Right lung (tissue), 5 donors: ENCODE data around the gene MAML2. TPM values are rescaled to one million over a fixed set of nuclear protein-coding genes. Genes with fewer than 3 reads are reported as not detected.

ENCODE experiments used
- DNase-seq, 2 donors: peaks; one replicate each; pipeline ENCODE4 v3.0.0-alpha.2; 2013
- polyA plus RNA-seq, 5 donors: library from polyadenylated mRNA; unstranded; fragments of 120-200 nt; gene quantifications; one replicate each; pipeline versions ENCODE4 v1.2.1 to v1.2.3, GENCODE V29; 2013; ENCODE audit warnings: inconsistent platforms in 1 of 5, low replicate concordance in 1 of 5; ENCODE audit not compliant: insufficient read length in 5 of 5, insufficient read depth in 1 of 5

MAML2 gene
- polyA plus RNA-seq, 5 donors, result 24.0 to 44.9 (median 37.3) TPM

DNA sequence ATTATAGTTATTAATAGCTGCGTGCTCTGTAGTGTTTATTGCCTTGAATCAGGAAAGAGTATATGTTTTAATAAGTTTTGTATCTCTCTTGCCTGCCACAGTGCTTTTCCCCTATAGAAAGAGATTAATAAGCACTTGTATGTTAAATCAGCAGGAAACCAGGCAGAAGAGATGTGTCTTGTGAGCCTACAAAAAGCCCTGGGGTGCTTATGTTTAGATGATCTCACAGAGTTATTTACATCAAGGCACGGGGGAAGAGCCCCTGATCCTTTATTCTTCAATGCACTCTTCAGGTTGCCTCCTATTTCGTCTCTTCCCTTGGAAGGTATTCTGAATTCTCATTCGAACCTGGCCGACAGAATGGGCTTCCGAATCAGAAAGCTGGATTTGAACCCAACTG is 183.0 kb downstream of the MAML2 start:
- DNase-seq, result no peak

GRCh38 chr11:96158126-96158525 is 184.9 kb downstream of the MAML2 start:
- no peak for DNase-seq

DNA sequence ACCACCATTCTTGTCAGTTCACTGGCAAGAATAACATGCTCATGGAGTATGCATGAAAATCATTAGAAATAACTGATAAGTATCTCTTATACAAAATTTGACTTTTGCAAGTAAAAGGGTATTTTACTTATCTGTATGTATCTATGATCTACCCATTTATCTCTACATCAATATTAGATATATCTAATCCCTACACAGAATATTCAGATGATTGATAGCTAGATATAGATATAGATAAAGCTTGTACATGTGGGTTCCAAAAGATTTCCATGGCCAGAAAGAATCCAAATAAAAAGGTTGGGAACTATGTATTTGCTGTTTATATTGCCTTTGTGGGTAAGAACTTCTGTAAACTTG is 185.5 kb downstream of the MAML2 start:
- no peak for DNase-seq

DNA sequence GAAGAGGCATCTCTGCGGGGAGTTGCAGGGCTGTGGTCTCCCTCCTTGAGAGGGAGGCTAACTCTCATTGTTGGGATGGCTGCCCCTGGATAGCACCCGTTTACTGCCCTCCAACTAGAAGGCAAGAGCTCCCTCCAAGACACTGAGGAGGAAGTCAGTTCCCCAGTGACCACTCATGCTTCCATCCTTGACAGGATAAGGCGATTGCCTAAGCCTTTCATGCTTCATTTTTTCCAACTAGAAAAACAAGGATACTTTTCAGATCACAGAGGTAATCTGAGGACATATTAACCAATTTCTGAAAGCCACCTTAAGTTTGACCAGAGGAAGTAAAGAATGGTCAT is 186.6 kb downstream of the MAML2 start:
- no peak for DNase-seq

DNA sequence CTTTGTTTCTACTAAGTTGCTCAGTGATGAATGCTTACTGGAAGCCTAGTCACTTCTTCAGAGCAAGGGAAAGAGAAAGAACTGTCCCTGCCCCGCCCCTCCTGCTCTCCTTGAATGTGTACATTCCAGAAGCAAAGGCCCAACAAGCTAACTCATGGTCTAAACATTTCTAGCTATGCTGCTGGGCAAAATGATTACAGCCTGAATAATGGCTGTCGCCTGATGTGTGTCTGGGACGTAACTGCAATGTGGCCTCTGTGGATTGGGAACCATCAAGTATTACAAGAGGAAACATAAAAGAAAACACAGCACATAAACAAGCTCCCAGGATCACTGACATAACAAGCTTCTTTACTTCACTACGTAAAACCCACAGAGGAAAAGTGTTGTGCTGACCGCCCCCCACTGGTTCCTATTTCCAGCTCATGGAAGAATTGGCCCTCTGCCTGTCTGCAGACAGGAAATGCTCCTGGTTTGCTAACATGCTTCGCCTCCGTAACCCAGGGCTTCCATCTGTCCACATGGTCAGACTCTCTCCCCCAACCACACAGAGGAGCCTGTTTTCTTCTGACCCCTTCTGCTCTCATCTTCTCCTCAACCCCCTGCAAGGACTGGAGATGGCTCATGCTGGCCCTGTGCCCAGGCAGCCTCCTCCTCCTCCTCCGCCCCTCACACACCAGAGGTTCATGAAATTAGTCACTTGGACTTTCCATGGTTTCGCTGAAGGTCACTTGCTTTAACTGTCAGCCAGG is 187.2 kb downstream of the MAML2 start:
- peak; percentile 83 to 87 for DNase-seq

DNA sequence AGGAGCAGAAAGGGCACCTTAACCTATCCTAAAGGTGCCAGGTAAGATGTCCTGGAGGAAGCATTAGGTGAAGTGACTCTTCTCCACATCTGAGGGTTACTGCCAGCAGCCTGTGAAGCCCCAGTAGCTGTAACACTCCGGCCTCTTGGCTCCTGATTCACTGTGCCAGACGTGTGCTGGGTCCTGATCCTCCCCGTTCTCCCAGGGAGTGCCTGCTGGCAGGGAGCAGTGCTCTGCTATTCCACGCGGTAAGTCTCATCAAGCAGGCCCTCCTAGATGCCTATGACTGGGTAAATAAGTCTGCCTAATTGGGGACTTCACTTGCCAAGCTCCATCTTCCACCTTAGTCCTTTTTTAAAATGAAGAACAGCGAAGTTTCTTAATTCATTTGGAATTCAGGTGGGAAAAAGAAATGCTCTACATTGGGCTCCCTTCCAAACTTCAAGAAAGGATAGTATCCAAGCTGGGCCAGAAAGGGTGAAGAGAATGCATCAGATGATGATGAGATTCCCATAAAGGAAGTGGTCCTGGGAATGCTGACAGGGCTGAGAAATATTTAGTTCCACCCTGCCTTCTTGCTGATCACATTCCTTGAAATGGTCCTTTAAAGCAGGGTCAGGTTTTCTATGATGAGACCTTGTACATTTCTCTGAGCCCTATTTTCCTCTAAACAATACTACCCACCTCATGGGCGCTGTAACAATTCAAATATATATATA is 188.0 kb downstream of the MAML2 start:
- no peak for DNase-seq

DNA sequence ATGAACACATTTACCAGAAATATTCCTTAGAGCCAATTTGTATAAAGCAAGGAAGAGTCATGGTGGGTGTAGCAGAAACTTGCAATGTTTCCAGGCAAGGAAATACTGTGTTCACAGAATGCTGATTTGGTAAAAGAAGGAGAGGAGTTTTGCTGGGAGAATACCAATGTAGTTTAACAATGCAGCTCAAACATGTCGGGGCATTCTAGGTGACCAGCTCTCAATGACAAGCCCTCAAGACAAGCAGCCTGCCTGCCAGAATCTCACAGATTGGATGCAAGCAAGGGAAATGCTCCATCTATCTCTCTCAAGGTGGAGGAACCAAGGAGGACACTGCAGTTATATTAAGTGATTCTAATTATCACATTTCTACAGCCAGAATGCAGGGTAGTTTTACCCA is 190.4 kb downstream of the MAML2 start:
- DNase-seq, result no peak

- DNase-seq, result no peak
Measured at GRCh38 chr11:96151501-96151900, 191.5 kb downstream of the MAML2 start.

- no peak for DNase-seq
Measured at GRCh38 chr11:96150609-96151008, 192.4 kb downstream of the MAML2 start.

DNA sequence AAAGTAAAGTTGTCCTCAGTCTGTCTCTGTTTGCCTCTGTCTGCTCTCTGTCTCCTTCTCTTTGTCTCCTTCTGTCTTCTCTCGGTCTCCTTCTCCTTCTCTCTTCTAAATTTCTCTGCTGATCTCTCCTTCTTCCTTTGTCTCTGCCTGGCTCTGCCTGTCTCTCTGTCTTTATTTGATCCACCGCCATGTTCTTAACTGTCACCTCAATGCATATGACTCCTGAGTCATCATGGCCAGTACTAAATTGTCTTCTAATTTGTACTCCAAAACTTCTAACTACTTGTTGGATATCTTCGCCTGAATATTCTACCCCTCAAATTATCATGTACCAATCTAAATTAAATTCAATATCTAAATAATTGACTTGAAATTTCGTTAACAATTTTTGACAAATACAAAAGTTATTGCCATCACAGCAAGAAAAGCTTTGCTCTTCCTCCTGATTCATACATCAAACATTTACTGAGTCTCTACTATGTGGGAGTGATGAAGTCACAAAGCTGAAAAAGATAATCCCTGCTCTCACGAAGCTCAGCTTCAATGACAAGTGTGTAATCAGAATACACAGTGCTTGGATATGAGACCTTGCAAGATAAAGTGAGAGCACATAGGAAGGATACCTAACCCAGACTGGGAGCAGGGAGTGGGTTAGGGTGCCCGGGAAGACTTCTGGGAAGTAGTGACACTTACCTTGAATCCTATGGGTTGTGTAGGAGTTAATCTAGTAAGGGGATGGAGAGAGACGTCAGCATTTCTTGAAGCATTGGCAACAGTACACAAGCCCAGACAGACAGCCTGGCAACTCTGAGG is 193.0 kb downstream of the MAML2 start:
- no peak for DNase-seq

DNA sequence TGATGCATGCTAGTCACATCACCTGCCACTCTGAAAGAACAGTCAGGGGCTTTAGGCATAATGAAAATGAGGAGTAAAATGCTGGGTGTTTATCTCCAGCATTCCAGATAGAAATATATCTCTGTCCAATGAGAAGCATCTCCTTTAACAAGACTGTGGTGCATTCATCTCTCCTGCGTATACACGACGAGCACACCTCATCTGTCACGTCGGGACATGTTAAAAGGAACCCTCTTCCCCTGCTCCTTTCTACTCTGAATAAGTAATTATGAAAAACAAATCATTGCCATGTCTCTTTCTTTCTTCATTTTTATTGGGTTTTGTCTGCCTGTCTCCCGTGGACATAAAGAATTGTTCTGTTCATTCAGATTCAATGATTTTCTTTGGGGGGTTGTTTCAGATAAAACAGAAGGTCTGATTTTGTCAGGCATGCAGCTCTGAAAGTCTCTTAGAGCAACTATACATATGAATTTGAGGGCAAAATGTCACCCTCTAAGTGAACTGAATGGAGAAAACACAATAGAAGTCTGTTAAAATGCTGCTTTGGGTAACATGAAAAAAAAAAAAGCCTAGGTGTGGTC is 195.0 kb downstream of the MAML2 start:
- DNase-seq, result no peak

DNA sequence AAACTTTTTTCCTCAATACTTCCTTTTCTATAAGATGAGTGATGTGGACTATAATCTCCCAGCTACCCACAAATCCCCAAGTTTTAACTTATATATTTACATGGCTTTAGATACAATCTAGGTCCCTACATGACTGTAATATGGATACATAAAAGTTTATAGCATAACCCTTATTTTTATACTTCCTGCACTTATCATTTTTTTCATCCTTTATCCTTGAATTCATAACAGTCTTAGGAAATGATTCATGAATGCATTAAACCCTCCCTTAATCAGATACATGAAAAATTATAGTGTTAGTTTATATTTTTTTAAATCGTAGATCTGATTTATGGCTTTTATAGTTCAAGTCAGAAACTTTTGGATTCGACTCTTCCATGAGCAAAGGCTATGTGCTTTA is 195.8 kb downstream of the MAML2 start:
- no peak for DNase-seq

DNA sequence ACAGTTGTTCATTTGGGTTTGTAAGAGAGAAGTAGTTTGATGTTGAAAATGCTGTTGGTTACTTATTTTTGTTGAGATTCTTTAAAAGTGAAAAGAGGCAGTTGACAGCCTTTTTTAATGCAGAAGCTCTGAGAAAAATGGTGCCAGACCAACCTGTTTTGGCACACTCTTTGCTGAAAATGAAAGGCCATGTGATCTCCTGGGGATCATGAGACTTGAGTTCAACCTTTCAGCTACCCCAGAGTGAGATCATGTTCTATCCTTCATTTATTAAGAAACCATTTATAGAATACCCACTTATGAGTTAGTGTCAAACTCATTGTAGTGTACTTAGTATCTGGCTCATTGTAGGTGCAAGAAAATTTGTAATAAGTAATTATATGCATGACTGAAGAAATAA is 196.2 kb downstream of the MAML2 start:
- DNase-seq, result no peak

GRCh38 chr11:96145163-96145585 is 197.8 kb downstream of the MAML2 start:
- DNase-seq, result no peak

GRCh38 chr11:96144553-96144952 is 198.4 kb downstream of the MAML2 start:
- no peak for DNase-seq

GRCh38 chr11:96143041-96143521 is 199.9 kb downstream of the MAML2 start:
- peak; percentile 78 to 82 for DNase-seq

DNA sequence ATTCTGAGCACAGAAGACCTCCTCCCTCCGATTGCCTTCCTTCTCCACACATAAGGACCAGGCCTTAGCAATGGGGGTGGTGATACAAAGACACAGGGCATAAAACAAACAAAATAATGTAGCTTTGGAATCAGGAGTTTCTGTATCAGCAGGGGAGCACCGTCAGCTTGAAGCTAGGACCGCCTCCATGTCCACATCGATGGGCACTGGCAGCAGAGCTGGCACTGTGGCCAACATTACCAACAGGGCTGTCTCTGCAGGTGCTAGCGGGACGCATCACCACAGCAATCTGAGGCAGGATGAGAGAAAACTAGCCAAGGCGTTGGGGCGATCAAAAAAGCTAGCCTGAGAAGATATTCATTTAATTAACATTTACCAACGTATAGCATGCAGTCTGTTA is 201.4 kb downstream of the MAML2 start:
- no peak for DNase-seq

GRCh38 chr11:96139691-96140090 is 203.3 kb downstream of the MAML2 start:
- DNase-seq, result no peak

GRCh38 chr11:96137373-96137772 is 205.6 kb downstream of the MAML2 start:
- no peak for DNase-seq

GRCh38 chr11:96136613-96137298 is 206.2 kb downstream of the MAML2 start:
- DNase-seq, result no peak

GRCh38 chr11:96134602-96135001 is 208.4 kb downstream of the MAML2 start:
- peak in 1 of 2 donors; percentile 54 for DNase-seq

DNA sequence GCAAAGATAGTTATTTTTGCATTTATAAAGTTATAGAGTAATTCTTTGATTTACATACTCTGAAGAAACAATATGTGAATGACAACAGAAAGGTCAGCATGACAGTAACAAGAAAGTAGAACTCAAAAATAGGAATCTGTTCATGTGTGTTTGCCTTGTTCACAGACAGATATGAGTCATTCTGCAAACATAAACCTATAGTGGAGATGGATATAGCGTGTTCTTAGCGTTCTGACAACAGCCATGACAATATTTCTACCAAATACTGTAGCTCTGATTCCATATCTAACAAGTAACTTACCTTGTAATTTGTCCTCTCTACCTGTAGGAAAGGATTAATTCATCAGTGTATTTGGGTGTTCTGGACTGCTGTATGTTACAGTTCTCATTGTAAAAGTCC is 210.6 kb downstream of the MAML2 start:
- DNase-seq, result no peak
